NCI-H748 (cell line): ENCODE data around the gene CHD9.
"Not testable (repeated sequence)": the region's sequence is repeated elsewhere in the genome, so short reads cannot be mapped to it uniquely, and the experiment has no call there.

Experiments
- DNase-seq: peaks from one replicate; lab custom pipeline; 2025; ENCODE audit not compliant: unreplicated experiment; lab: John Stamatoyannopoulos, UW

Gene CHD9

GRCh38 chr16:53262645-53263044, 207.9 kb downstream of the CHD9 start:
- DNase-seq: no peak

- DNase-seq: no peak
Observed at GRCh38 chr16:53266156-53266555, 211.4 kb downstream of the CHD9 start.

- DNase-seq: not testable (repeated sequence)
Observed at GRCh38 chr16:53278498-53278897, 223.7 kb downstream of the CHD9 start.

- no peak for DNase-seq
Observed at GRCh38 chr16:53281280-53281679, 226.5 kb downstream of the CHD9 start.

GRCh38 chr16:53281859-53282258, 227.1 kb downstream of the CHD9 start:
- no peak for DNase-seq

GRCh38 chr16:53282328-53282727, 227.5 kb downstream of the CHD9 start:
- no peak for DNase-seq

- peak; percentile 37 for DNase-seq
Observed at GRCh38 chr16:53282975-53283946, 228.5 kb downstream of the CHD9 start.

- no peak for DNase-seq
Observed at GRCh38 chr16:53285236-53285635, 230.4 kb downstream of the CHD9 start.

GRCh38 chr16:53290520-53290919, 235.7 kb downstream of the CHD9 start:
- no peak for DNase-seq

- DNase-seq: no peak
Observed at GRCh38 chr16:53291757-53292392, 237.1 kb downstream of the CHD9 start.

GRCh38 chr16:53297477-53297876, 242.7 kb downstream of the CHD9 start:
- no peak for DNase-seq

- no peak for DNase-seq
Observed at GRCh38 chr16:53304334-53304733, 249.5 kb downstream of the CHD9 start.

GRCh38 chr16:53305743-53306142, 251.0 kb downstream of the CHD9 start:
- no peak for DNase-seq

- DNase-seq: no peak
Observed at GRCh38 chr16:53309457-53309856, 254.7 kb downstream of the CHD9 start.

GRCh38 chr16:53320992-53321391, 266.2 kb downstream of the CHD9 start:
- no peak for DNase-seq

- DNase-seq: no peak
Observed at GRCh38 chr16:53323924-53324323, 269.1 kb downstream of the CHD9 start.

- not testable (repeated sequence) for DNase-seq
Observed at GRCh38 chr16:53330991-53331390, 276.2 kb downstream of the CHD9 start.

- no peak for DNase-seq
Observed at GRCh38 chr16:53334581-53334980, 279.8 kb downstream of the CHD9 start.

- no peak for DNase-seq
Observed at GRCh38 chr16:53337294-53337693, 282.5 kb downstream of the CHD9 start.

GRCh38 chr16:53341792-53342191, 287.0 kb downstream of the CHD9 start:
- DNase-seq: no peak

- no peak for DNase-seq
Observed at GRCh38 chr16:53355064-53355463, 300.3 kb downstream of the CHD9 start.
